WTC11 (cell line): ENCODE data around the gene CHD9. TPM values are rescaled to one million over a fixed set of nuclear protein-coding genes. Genes with fewer than 3 reads are reported as not detected.

ENCODE experiments used
- ATAC-seq: fragments of 200-7000 bp; cut with Tn5 transposase; 2 replicates; pipeline ENCODE4 v1.10.0; 2021; ENCODE audit warnings: mild to moderate bottlenecking, moderate library complexity
- CTCF ChIA-PET: fragments of 300-600 bp; sonication (Branson Sonifier 250); formaldehyde crosslinking; loops from one replicate; lab custom pipeline; 2021; ENCODE audit warnings: antibody characterized with exemption; lab: Charles Lee
- POLR2A ChIA-PET: fragments of 350-600 bp; sonication (Branson Sonifier 250); formaldehyde crosslinking; loops from one replicate; lab custom pipeline; 2021; ENCODE audit warnings: antibody characterized with exemption; lab: Charles Lee
- DNase-seq: peaks from one replicate; pipeline ENCODE4 v3.0.0; 2021; ENCODE audit warnings: low spot score
- H3K27ac Mint-ChIP-seq: 2 replicates; pipeline ENCODE4 v1.8.0; 2021; ENCODE audit warnings: mixed read lengths
- H3K27me3 Mint-ChIP-seq: 2 replicates; pipeline ENCODE4 v1.8.0; 2021; ENCODE audit warnings: low read depth, mild to moderate bottlenecking, moderate library complexity, mixed read lengths
- H3K36me3 Mint-ChIP-seq: 2 replicates; pipeline ENCODE4 v1.8.0; 2021; ENCODE audit warnings: mixed read lengths
- H3K4me1 Mint-ChIP-seq: 2 replicates; pipeline ENCODE4 v1.8.0; 2022; ENCODE audit warnings: mixed read lengths
- H3K4me3 Mint-ChIP-seq: 2 replicates; pipeline ENCODE4 v1.8.0; 2021; ENCODE audit warnings: mild to moderate bottlenecking, moderate library complexity, mixed read lengths
- H3K9me3 Mint-ChIP-seq: 2 replicates; pipeline ENCODE4 v1.8.0; 2021; ENCODE audit warnings: mixed read lengths
- ZNF423 ChIP-seq: fragments of 250-450 bp; sonication (Bioruptor Pico); IDR thresholded peaks from 2 replicates; pipeline ENCODE4 v2.1.2; 2022; ENCODE audit warnings: mild to moderate bottlenecking, moderate library complexity
- total RNA-seq: library from RNA; stranded (reverse); gene quantifications from 3 replicates; pipeline ENCODE4 v1.2.3, GENCODE V29; 2021
- TF ChIP-seq, protein P1 (sequence below): sonication (generic); formaldehyde crosslinking; IDR thresholded peaks from 2 replicates; pipeline ENCODE4 v1.8.0; 2022; ENCODE audit warnings: missing genetic modification reagents
- TF ChIP-seq, protein P2 (sequence below): fragments of 250-450 bp; sonication (Bioruptor Pico); IDR thresholded peaks from 2 replicates; pipeline ENCODE4 v1.9.0; 2021; ENCODE audit warnings: mild to moderate bottlenecking
- TF ChIP-seq, protein P3 (sequence below): sonication (generic); formaldehyde crosslinking; IDR thresholded peaks from 2 replicates; pipeline ENCODE4 v1.8.1; 2023; ENCODE audit warnings: mild to moderate bottlenecking, missing genetic modification reagents, moderate library complexity
- TF ChIP-seq, protein P4 (sequence below): sonication (generic); formaldehyde crosslinking; IDR thresholded peaks from 2 replicates; pipeline ENCODE4 v1.8.0; 2022; ENCODE audit warnings: mild to moderate bottlenecking, missing genetic modification reagents
- TF ChIP-seq, protein P5 (sequence below): fragments of 250-450 bp; sonication (Bioruptor Pico); IDR thresholded peaks from 2 replicates; pipeline ENCODE4 v2.1.2; 2022; ENCODE audit warnings: mild to moderate bottlenecking, moderate library complexity
- TF ChIP-seq, protein P6 (sequence below): sonication (generic); formaldehyde crosslinking; IDR thresholded peaks from 2 replicates; pipeline ENCODE4 v1.8.1; 2022; ENCODE audit warnings: missing genetic modification reagents, borderline replicate concordance

CHD9 gene
- total RNA-seq, 1 experiment from 2014 or later = 31.3 TPM

DNA sequence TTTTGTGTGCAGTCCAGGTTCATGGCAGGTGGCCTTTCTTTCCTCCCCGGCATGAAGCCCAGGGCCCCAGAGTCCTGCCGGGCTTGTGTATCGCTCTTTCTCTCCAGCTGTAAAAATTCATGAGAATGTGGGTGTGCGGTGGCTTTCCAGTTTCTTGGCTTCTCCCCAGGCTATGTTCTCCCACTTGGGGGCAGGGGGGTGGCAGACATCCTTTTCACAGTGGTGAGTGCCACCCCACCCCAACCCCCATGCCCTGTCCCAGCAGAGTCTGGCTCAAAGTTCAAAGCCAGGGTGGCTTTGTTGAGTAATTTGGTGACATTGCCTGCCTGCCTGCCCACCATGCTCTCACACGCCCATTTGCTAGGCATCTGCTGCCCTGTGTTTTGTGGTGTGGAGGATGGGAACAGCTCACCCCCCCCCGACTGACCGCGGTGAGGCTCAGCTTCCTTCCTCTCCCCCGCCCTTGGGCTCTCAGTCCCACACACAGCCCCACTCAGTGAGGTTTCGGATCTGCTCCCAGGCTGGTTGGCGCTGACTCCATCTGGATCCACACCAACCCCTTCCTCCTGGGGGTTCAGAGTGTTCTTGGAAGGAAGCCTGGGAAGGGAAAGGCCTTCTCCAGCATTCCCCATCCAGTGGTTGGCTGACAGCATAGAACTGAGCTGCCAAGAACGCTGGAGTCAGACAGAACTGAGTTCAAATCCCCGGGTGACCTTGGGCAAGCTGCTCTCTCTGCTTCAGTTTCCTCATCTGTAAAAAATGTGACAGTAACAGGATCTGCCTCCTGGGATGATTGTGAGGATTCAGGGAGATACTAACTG lies 36.0 kb downstream of the CHD9 start:
- H3K36me3 Mint-ChIP-seq = peaks cover 3% of the 10 kb centered on the region; the same call in 1 of the 2 replicates
- H3K4me3 Mint-ChIP-seq = peak overlapping the region; percentile 55; the same call in 1 of the 2 replicates
- no peak for DNase-seq
- H3K27ac Mint-ChIP-seq = peak overlapping the region; percentile 99
- H3K27me3 Mint-ChIP-seq = no peaks in the 10 kb centered on the region
- POLR2A ChIA-PET = interaction anchor here (1.3 to 2.1 kb wide), 2 partner anchors 9 to 40 kb away, joined by 8 to 11 read pairs; no protein-coding TSS in a partner anchor
- peaks cover 69% of the 10 kb centered on the region for H3K4me1 Mint-ChIP-seq
- CTCF ChIA-PET = interaction anchor here (1.1 to 3.0 kb wide), 5 partner anchors 8 to 193 kb away, joined by 3 to 21 read pairs (median 5); partner anchors contain the start of gene CHD9
- no peak for ATAC-seq
- TF ChIP-seq ZNF423 (CRISPR knock-in tag) = peak; percentile 41
- TF ChIP-seq, protein P1, sequence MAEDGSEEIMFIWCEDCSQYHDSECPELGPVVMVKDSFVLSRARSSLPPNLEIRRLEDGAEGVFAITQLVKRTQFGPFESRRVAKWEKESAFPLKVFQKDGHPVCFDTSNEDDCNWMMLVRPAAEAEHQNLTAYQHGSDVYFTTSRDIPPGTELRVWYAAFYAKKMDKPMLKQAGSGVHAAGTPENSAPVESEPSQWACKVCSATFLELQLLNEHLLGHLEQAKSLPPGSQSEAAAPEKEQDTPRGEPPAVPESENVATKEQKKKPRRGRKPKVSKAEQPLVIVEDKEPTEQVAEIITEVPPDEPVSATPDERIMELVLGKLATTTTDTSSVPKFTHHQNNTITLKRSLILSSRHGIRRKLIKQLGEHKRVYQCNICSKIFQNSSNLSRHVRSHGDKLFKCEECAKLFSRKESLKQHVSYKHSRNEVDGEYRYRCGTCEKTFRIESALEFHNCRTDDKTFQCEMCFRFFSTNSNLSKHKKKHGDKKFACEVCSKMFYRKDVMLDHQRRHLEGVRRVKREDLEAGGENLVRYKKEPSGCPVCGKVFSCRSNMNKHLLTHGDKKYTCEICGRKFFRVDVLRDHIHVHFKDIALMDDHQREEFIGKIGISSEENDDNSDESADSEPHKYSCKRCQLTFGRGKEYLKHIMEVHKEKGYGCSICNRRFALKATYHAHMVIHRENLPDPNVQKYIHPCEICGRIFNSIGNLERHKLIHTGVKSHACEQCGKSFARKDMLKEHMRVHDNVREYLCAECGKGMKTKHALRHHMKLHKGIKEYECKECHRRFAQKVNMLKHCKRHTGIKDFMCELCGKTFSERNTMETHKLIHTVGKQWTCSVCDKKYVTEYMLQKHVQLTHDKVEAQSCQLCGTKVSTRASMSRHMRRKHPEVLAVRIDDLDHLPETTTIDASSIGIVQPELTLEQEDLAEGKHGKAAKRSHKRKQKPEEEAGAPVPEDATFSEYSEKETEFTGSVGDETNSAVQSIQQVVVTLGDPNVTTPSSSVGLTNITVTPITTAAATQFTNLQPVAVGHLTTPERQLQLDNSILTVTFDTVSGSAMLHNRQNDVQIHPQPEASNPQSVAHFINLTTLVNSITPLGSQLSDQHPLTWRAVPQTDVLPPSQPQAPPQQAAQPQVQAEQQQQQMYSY (CRISPR knock-in tag) = no peak
- no peaks in the 10 kb centered on the region for H3K9me3 Mint-ChIP-seq

DNA sequence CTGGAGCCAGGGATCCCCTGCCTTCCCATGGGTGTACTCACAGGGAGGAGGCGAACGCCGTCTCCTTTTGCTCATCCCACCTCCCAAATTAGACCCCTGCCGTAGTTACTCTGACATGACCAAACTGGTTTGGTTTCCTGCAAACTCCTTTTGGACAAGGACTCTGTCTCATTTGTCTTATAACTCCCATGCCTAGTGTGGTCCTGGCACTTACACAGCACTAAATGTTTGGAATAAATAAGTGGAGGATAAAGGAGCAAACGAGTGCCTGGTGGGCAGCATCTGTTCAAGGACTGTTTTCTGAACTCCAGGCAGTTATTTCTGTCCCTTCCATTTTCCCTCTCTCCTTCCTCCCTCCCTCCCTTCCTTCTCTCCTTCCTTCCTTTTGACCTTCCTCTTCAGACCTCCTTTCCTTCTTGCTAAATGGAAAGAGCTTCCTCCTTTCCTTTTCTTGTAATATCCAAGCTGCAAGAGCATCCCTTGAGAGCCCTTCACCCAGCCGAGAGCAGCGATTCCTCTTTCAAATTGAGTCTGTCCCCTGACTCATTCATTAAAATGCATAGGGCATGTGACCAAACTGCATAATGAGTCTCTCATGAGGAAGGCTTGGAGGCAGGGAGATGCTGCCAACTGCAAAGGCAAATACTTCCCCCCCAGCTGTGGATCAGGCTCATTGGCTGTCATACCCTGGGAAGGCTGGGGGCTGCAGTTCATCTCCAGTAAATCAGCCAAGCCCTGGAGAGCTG lies 36.8 kb downstream of the CHD9 start:
- no peaks in the 10 kb centered on the region for H3K27me3 Mint-ChIP-seq
- DNase-seq = peak; percentile 57
- peaks cover 3% of the 10 kb centered on the region; the same call in 1 of the 2 replicates for H3K36me3 Mint-ChIP-seq
- H3K4me3 Mint-ChIP-seq = peak overlapping the region; percentile 55
- CTCF ChIA-PET = interaction anchor here (0.7 to 3.0 kb wide), 6 partner anchors 7 to 192 kb away, joined by 3 to 21 read pairs (median 5); partner anchors contain the start of gene CHD9
- H3K9me3 Mint-ChIP-seq = no peaks in the 10 kb centered on the region
- POLR2A ChIA-PET = interaction anchor here (0.6 to 2.1 kb wide), 4 partner anchors 8 to 1924 kb away, joined by 3 to 11 read pairs (median 4); no protein-coding TSS in a partner anchor
- ATAC-seq = peak; percentile 83
- H3K4me1 Mint-ChIP-seq = peaks cover 63% of the 10 kb centered on the region
- TF ChIP-seq, protein P2, sequence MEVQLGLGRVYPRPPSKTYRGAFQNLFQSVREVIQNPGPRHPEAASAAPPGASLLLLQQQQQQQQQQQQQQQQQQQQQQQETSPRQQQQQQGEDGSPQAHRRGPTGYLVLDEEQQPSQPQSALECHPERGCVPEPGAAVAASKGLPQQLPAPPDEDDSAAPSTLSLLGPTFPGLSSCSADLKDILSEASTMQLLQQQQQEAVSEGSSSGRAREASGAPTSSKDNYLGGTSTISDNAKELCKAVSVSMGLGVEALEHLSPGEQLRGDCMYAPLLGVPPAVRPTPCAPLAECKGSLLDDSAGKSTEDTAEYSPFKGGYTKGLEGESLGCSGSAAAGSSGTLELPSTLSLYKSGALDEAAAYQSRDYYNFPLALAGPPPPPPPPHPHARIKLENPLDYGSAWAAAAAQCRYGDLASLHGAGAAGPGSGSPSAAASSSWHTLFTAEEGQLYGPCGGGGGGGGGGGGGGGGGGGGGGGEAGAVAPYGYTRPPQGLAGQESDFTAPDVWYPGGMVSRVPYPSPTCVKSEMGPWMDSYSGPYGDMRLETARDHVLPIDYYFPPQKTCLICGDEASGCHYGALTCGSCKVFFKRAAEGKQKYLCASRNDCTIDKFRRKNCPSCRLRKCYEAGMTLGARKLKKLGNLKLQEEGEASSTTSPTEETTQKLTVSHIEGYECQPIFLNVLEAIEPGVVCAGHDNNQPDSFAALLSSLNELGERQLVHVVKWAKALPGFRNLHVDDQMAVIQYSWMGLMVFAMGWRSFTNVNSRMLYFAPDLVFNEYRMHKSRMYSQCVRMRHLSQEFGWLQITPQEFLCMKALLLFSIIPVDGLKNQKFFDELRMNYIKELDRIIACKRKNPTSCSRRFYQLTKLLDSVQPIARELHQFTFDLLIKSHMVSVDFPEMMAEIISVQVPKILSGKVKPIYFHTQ (CRISPR knock-in tag) = no peak
- TF ChIP-seq, protein P3, sequence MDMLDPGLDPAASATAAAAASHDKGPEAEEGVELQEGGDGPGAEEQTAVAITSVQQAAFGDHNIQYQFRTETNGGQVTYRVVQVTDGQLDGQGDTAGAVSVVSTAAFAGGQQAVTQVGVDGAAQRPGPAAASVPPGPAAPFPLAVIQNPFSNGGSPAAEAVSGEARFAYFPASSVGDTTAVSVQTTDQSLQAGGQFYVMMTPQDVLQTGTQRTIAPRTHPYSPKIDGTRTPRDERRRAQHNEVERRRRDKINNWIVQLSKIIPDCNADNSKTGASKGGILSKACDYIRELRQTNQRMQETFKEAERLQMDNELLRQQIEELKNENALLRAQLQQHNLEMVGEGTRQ (CRISPR knock-in tag) = peak; percentile 91
- TF ChIP-seq, protein P4, sequence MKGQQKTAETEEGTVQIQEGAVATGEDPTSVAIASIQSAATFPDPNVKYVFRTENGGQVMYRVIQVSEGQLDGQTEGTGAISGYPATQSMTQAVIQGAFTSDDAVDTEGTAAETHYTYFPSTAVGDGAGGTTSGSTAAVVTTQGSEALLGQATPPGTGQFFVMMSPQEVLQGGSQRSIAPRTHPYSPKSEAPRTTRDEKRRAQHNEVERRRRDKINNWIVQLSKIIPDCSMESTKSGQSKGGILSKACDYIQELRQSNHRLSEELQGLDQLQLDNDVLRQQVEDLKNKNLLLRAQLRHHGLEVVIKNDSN (CRISPR knock-in tag) = peak; percentile 89
- TF ChIP-seq, protein P5, sequence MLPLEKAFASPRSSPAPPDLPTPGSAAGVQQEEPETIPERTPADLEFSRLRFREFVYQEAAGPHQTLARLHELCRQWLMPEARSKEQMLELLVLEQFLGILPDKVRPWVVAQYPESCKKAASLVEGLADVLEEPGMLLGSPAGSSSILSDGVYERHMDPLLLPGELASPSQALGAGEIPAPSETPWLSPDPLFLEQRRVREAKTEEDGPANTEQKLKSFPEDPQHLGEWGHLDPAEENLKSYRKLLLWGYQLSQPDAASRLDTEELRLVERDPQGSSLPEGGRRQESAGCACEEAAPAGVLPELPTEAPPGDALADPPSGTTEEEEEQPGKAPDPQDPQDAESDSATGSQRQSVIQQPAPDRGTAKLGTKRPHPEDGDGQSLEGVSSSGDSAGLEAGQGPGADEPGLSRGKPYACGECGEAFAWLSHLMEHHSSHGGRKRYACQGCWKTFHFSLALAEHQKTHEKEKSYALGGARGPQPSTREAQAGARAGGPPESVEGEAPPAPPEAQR (CRISPR knock-in tag) = no peak
- TF ChIP-seq, protein P6, sequence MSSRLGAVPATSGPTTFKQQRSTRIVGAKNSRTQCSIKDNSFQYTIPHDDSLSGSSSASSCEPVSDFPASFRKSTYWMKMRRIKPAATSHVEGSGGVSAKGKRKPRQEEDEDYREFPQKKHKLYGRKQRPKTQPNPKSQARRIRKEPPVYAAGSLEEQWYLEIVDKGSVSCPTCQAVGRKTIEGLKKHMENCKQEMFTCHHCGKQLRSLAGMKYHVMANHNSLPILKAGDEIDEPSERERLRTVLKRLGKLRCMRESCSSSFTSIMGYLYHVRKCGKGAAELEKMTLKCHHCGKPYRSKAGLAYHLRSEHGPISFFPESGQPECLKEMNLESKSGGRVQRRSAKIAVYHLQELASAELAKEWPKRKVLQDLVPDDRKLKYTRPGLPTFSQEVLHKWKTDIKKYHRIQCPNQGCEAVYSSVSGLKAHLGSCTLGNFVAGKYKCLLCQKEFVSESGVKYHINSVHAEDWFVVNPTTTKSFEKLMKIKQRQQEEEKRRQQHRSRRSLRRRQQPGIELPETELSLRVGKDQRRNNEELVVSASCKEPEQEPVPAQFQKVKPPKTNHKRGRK (CRISPR knock-in tag) = peak; percentile 93
- TF ChIP-seq, all 79 proteins: peak for 3
- H3K27ac Mint-ChIP-seq = peak overlapping the region; percentile 99
